ENCODE data around the gene MTIF3.
A peak's percentile ranks its signal among the peaks of the same experiment; 100 is the strongest.

The MTIF3 gene

GRCh38 chr13:27427641-27428040 lies 22.7 kb downstream of the MTIF3 start:
- H3K36me3 ChIP-seq (ENCODE audit: control insufficient read depth, insufficient read depth, low read length, severe bottlenecking) = peaks cover 52% of the 10 kb centered on the region
- H3K4me3 ChIP-seq (ENCODE audit: low read length) = peak overlapping the region; percentile 89
- no peak for DNase-seq (ENCODE audit: low read depth)
- H3K4me1 ChIP-seq (ENCODE audit: control insufficient read depth, insufficient read depth, low read length) = peaks cover 38% of the 10 kb centered on the region
- no peaks in the 10 kb centered on the region for H3K9me3 ChIP-seq (ENCODE audit: control insufficient read depth, low read length)
- H3K9ac ChIP-seq (ENCODE audit: low read length) = no peak overlapping the region
- no peaks in the 10 kb centered on the region for H3K27me3 ChIP-seq (replicated peaks; ENCODE audit: control insufficient read depth, insufficient read depth, low read length)

GRCh38 chr13:27425918-27426630 lies 24.3 kb downstream of the MTIF3 start:
- no peaks in the 10 kb centered on the region for H3K9me3 ChIP-seq (ENCODE audit: control insufficient read depth, low read length)
- H3K4me3 ChIP-seq (ENCODE audit: low read length) = peak overlapping the region; percentile 89
- peak; percentile 79 for DNase-seq (ENCODE audit: low read depth)

DNA sequence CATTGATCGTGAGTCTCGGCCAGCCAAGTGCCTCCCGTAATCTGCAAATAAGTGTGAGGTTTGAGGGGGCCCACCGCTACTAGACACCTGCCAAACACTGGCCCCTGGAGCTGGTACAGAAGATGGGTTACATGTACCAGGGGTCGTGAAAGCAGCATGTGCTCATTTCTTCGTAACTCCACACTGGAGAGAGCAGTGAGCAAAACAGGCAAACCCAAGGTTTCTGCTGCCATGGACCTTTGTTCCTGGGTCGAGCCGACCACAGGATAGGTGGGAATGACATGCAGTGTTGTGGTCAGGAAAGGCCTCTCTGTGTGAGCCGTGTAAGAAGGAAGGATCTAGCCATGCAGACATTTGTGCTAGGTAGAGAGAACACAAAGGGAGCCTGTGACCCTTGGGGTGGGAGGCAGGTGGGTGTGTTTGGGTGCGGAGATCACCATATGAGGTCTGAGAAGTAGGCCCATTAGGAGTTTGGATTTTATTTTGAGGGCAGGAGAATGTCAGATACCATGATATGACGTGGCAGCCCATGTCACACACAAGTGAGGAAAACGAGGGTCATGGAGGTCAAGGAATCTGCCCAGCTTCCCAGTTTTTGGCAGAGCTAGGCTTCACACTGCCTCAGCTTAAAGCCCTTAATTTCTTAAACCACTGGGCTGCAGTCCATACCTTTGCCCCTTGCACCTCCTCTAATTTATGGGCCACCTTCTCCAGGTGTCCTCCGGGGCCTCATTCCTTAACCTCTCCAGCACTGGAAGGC lies 25.0 kb downstream of the MTIF3 start:
- peaks cover 38% of the 10 kb centered on the region for H3K4me1 ChIP-seq (ENCODE audit: control insufficient read depth, insufficient read depth, low read length)
- no peaks in the 10 kb centered on the region for H3K9me3 ChIP-seq (ENCODE audit: control insufficient read depth, low read length)
- DNase-seq (ENCODE audit: low read depth) = peak; percentile 5
- H3K36me3 ChIP-seq (ENCODE audit: control insufficient read depth, insufficient read depth, low read length, severe bottlenecking) = peaks cover 30% of the 10 kb centered on the region
- peak overlapping the region; percentile 95 for H3K9ac ChIP-seq (ENCODE audit: low read length)
- H3K4me3 ChIP-seq (ENCODE audit: low read length) = peak overlapping the region; percentile 89
- no peaks in the 10 kb centered on the region for H3K27me3 ChIP-seq (replicated peaks; ENCODE audit: control insufficient read depth, insufficient read depth, low read length)

More at GRCh38 chr13:27425918-27426630, 24.3 kb downstream of the MTIF3 start:
- Histone ChIP-seq H3K4me1 (ENCODE audit: control insufficient read depth, insufficient read depth, low read length) (peaks cover 38% of the 10 kb centered on the region), H3K9ac (ENCODE audit: low read length) (peak overlapping the region; percentile 95), H3K36me3 (ENCODE audit: control insufficient read depth, insufficient read depth, low read length, severe bottlenecking) (peaks cover 37% of the 10 kb centered on the region), H3K27me3 (replicated peaks; ENCODE audit: control insufficient read depth, insufficient read depth, low read length) (no peaks in the 10 kb centered on the region)

- H3K4me1 ChIP-seq (ENCODE audit: control insufficient read depth, insufficient read depth, low read length) = peaks cover 38% of the 10 kb centered on the region
- H3K9me3 ChIP-seq (ENCODE audit: control insufficient read depth, low read length) = no peaks in the 10 kb centered on the region
- peak within 1 kb of the TSS; percentile 95 for H3K9ac ChIP-seq (ENCODE audit: low read length)
- H3K27me3 ChIP-seq (replicated peaks; ENCODE audit: control insufficient read depth, insufficient read depth, low read length) = no peaks in the 10 kb centered on the region
- DNase-seq (ENCODE audit: low read depth) = peak; percentile 95
- H3K36me3 ChIP-seq (ENCODE audit: control insufficient read depth, insufficient read depth, low read length, severe bottlenecking) = peaks cover 22% of the 10 kb centered on the region
- H3K4me3 ChIP-seq (ENCODE audit: low read length) = peak within 1 kb of the TSS; percentile 89
Observed at GRCh38 chr13:27424246-27425157, 25.9 kb downstream of the MTIF3 start, which contains the start of gene GTF3A. TSS of gene GTF3A (plus strand) at chr13:27424619.

DNA sequence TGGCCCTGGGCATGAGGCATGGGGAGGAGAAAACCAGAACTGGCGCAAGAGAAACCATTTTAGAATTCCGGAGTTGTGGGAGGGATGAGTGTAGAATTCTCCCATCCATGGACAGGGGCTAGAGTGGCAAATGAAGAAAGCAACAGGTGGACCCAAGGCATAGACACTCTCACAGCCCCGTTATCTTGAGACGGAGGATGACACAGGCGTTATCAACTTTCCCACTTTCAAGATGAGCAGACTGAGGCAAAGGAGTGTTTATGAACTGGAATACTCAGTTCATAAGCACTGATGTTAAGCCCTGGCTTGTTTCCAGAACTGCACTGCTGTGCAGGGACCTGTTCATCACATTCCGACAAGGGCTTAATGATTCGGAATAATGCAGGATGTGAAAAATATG lies 27.0 kb downstream of the MTIF3 start:
- Histone ChIP-seq H3K27me3 (replicated peaks; ENCODE audit: control insufficient read depth, insufficient read depth, low read length) (no peaks in the 10 kb centered on the region), H3K9me3 (ENCODE audit: control insufficient read depth, low read length) (no peaks in the 10 kb centered on the region), H3K9ac (ENCODE audit: low read length) (no peak overlapping the region), H3K4me1 (ENCODE audit: control insufficient read depth, insufficient read depth, low read length) (peaks cover 38% of the 10 kb centered on the region), H3K4me3 (ENCODE audit: low read length) (no peak overlapping the region), H3K36me3 (ENCODE audit: control insufficient read depth, insufficient read depth, low read length, severe bottlenecking) (peaks cover 10% of the 10 kb centered on the region)
- DNase-seq (ENCODE audit: low read depth) = no peak

DNA sequence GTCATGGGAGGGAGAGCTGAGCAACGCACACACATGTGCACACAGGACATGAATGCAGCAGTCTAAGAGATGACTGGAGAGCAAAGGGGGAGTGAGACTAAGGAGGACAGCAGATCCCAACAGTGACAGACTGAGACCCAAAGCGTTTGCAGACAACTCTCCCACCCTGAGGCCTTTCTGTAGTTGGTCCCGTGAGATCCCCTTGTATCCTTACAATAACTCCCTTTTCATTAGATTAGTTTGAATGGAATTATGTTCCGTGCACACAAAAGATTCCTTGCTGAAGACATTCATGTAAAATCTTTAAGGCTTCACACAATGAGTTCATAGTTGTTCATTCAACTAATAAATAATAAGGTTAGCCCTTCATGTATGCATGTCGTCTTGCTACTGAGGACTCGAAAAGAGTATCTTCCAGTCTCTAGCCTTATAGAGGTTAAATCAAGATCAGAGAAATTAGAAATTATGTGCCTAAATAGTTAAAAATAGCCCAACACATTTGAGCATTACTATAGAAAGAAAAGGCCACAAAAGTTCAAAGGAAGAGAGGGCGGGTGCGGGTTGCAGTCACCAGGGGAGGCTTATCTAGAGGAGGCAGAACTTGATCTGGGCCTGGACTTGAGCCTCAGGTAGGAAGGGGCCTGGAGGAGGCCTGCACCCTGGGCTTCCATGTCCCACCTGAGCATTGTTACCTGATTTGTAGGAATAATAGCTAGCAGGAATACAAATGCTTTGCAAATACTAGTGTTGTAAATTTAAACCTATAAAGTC lies 29.1 kb downstream of the MTIF3 start:
- no peak overlapping the region for H3K4me3 ChIP-seq (ENCODE audit: low read length)
- no peak for DNase-seq (ENCODE audit: low read depth)
- H3K4me1 ChIP-seq (ENCODE audit: control insufficient read depth, insufficient read depth, low read length) = peaks cover 22% of the 10 kb centered on the region
- no peaks in the 10 kb centered on the region for H3K36me3 ChIP-seq (ENCODE audit: control insufficient read depth, insufficient read depth, low read length, severe bottlenecking)
- H3K27me3 ChIP-seq (replicated peaks; ENCODE audit: control insufficient read depth, insufficient read depth, low read length) = peaks cover 7% of the 10 kb centered on the region
- H3K9me3 ChIP-seq (ENCODE audit: control insufficient read depth, low read length) = no peaks in the 10 kb centered on the region
- H3K9ac ChIP-seq (ENCODE audit: low read length) = no peak overlapping the region

GRCh38 chr13:27419328-27419727 lies 31.0 kb downstream of the MTIF3 start:
- H3K27me3 ChIP-seq (replicated peaks; ENCODE audit: control insufficient read depth, insufficient read depth, low read length) = peaks cover 24% of the 10 kb centered on the region
- DNase-seq (ENCODE audit: low read depth) = no peak
- peaks cover 6% of the 10 kb centered on the region for H3K4me1 ChIP-seq (ENCODE audit: control insufficient read depth, insufficient read depth, low read length)
- H3K4me3 ChIP-seq (ENCODE audit: low read length) = no peak overlapping the region
- H3K9me3 ChIP-seq (ENCODE audit: control insufficient read depth, low read length) = no peaks in the 10 kb centered on the region
- H3K9ac ChIP-seq (ENCODE audit: low read length) = no peak overlapping the region
- H3K36me3 ChIP-seq (ENCODE audit: control insufficient read depth, insufficient read depth, low read length, severe bottlenecking) = no peaks in the 10 kb centered on the region

GRCh38 chr13:27415116-27415515 lies 35.2 kb downstream of the MTIF3 start:
- Histone ChIP-seq H3K36me3 (ENCODE audit: control insufficient read depth, insufficient read depth, low read length, severe bottlenecking) (no peaks in the 10 kb centered on the region), H3K4me3 (ENCODE audit: low read length) (no peak overlapping the region), H3K9ac (ENCODE audit: low read length) (no peak overlapping the region), H3K27me3 (replicated peaks; ENCODE audit: control insufficient read depth, insufficient read depth, low read length) (peaks cover 45% of the 10 kb centered on the region), H3K4me1 (ENCODE audit: control insufficient read depth, insufficient read depth, low read length) (no peaks in the 10 kb centered on the region), H3K9me3 (ENCODE audit: control insufficient read depth, low read length) (peaks cover 2% of the 10 kb centered on the region)
- no peak for DNase-seq (ENCODE audit: low read depth)

DNA sequence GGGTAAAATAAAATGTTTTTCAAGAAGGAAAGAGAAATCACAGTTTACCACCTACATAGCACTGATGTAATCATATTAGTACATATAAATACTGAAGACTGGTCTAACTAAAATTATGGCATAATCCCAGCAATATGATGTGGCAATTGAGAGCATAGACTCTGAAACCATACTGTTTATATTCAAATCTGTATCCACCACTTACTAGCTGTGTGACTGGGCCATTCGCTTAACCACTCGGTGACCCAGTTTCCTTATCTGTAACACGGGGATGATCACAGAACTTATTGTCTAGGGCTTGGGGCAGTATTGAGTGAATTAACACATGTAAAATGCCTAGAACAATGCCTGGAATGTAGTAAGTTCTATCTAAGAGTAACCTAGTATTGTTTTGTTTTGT lies 39.0 kb downstream of the MTIF3 start:
- DNase-seq (ENCODE audit: low read depth) = no peak
- peaks cover 69% of the 10 kb centered on the region for H3K27me3 ChIP-seq (replicated peaks; ENCODE audit: control insufficient read depth, insufficient read depth, low read length)
- H3K9ac ChIP-seq (ENCODE audit: low read length) = no peak overlapping the region
- no peaks in the 10 kb centered on the region for H3K36me3 ChIP-seq (ENCODE audit: control insufficient read depth, insufficient read depth, low read length, severe bottlenecking)
- H3K9me3 ChIP-seq (ENCODE audit: control insufficient read depth, low read length) = peaks cover 12% of the 10 kb centered on the region
- H3K4me1 ChIP-seq (ENCODE audit: control insufficient read depth, insufficient read depth, low read length) = no peaks in the 10 kb centered on the region
- H3K4me3 ChIP-seq (ENCODE audit: low read length) = no peak overlapping the region

- Histone ChIP-seq H3K9ac (ENCODE audit: low read length) (no peak overlapping the region), H3K9me3 (ENCODE audit: control insufficient read depth, low read length) (peaks cover 12% of the 10 kb centered on the region), H3K4me1 (ENCODE audit: control insufficient read depth, insufficient read depth, low read length) (peaks cover 3% of the 10 kb centered on the region), H3K4me3 (ENCODE audit: low read length) (no peak overlapping the region), H3K36me3 (ENCODE audit: control insufficient read depth, insufficient read depth, low read length, severe bottlenecking) (no peaks in the 10 kb centered on the region), H3K27me3 (replicated peaks; ENCODE audit: control insufficient read depth, insufficient read depth, low read length) (peaks cover 52% of the 10 kb centered on the region)
- no peak for DNase-seq (ENCODE audit: low read depth)
Observed at GRCh38 chr13:27409013-27409412, 41.4 kb downstream of the MTIF3 start.
